ENCODE measurements around the gene TRAK1. TPM values are rescaled to one million over a fixed set of nuclear protein-coding genes. Genes with fewer than 3 reads are reported as not detected.

The TRAK1 gene
- total RNA-seq, 1 experiment from 2014 or later: 46.8 TPM

GRCh38 chr3:42265059-42265991 lies 174.2 kb downstream of the TRAK1 start:
- DNase-seq: no peak
- H3K27me3 ChIP-seq (ENCODE audit: insufficient read depth, low read depth): peaks cover 4% of the 10 kb centered on the region
- TF ChIP-seq EZH2 (IDR thresholded peaks at IDR 0.05; ENCODE audit: low read depth) (no peak), CTCF (conservative IDR thresholded peaks at IDR 0.05) (no peak)
- no peaks in the 10 kb centered on the region for H4K20me1 ChIP-seq (ENCODE audit: insufficient read depth)
- ChIA-PET CTCF (interaction anchor here (0.7 kb wide), 1 partner anchor 208 kb away, joined by 3 read pairs; no protein-coding TSS in a partner anchor), POLR2A (ENCODE audit: unreplicated experiment) (no interaction called here)
- H2AFZ ChIP-seq: no peak overlapping the region
- no peaks in the 10 kb centered on the region for H3K36me3 ChIP-seq (ENCODE audit: low read depth)
- H3K4me2 ChIP-seq: no peak overlapping the region
- H3F3A ChIP-seq (ENCODE audit: insufficient read depth, low read depth): peaks cover 26% of the 10 kb centered on the region
- H3K4me3 ChIP-seq: no peak overlapping the region
- BruUV-seq (replicated peaks): no TSS peak
- H3K27ac ChIP-seq: no peak overlapping the region
- no peaks in the 10 kb centered on the region for H3K79me2 ChIP-seq (ENCODE audit: low read depth)
- no peaks in the 10 kb centered on the region for H3K9me2 ChIP-seq (ENCODE audit: insufficient read depth)
- H3K4me1 ChIP-seq (replicated peaks; ENCODE audit: insufficient read depth): peaks cover 30% of the 10 kb centered on the region
- intact Hi-C loops (cut with micrococcal nuclease; ENCODE audit: unreplicated experiment): no loop called here
- no peaks in the 10 kb centered on the region for H3K9me3 ChIP-seq (ENCODE audit: insufficient read depth, low read depth)

- ChIA-PET POLR2A (ENCODE audit: unreplicated experiment) (no interaction called here), CTCF (interaction anchor here (0.7 kb wide), 1 partner anchor 207 kb away, joined by 3 read pairs; no protein-coding TSS in a partner anchor)
- no peak within 1 kb of the TSS for H3K4me3 ChIP-seq
- peaks cover 30% of the 10 kb centered on the region for H3K4me1 ChIP-seq (replicated peaks; ENCODE audit: insufficient read depth)
- H4K20me1 ChIP-seq (ENCODE audit: insufficient read depth): no peaks in the 10 kb centered on the region
- H3K36me3 ChIP-seq (ENCODE audit: low read depth): no peaks in the 10 kb centered on the region
- peaks cover 26% of the 10 kb centered on the region for H3F3A ChIP-seq (ENCODE audit: insufficient read depth, low read depth)
- intact Hi-C loops (cut with micrococcal nuclease; ENCODE audit: unreplicated experiment): no loop called here
- H3K27me3 ChIP-seq (ENCODE audit: insufficient read depth, low read depth): peaks cover 4% of the 10 kb centered on the region
- H3K9me2 ChIP-seq (ENCODE audit: insufficient read depth): no peaks in the 10 kb centered on the region
- no peaks in the 10 kb centered on the region for H3K9me3 ChIP-seq (ENCODE audit: insufficient read depth, low read depth)
- no peak within 1 kb of the TSS for H3K27ac ChIP-seq
- no peak for DNase-seq
- TF ChIP-seq CTCF (conservative IDR thresholded peaks at IDR 0.05): no peak
- BruUV-seq (replicated peaks): no TSS peak
- no peak within 1 kb of the TSS for H2AFZ ChIP-seq
- no peak within 1 kb of the TSS for H3K4me2 ChIP-seq
- no peaks in the 10 kb centered on the region for H3K79me2 ChIP-seq (ENCODE audit: low read depth)
These were observed 174.9 kb downstream of the TRAK1 start, which contains the start of gene CCK for GRCh38 chr3:42266085-42266484. Gene CCK, minus strand, starts transcription at chr3:42266185. Its CDS starts 2,555 bp downstream, at chr3:42263630.

- Histone ChIP-seq H3K9me3 (ENCODE audit: insufficient read depth, low read depth) (no peaks in the 10 kb centered on the region), H3F3A (ENCODE audit: insufficient read depth, low read depth) (peaks cover 12% of the 10 kb centered on the region), H4K20me1 (ENCODE audit: insufficient read depth) (no peaks in the 10 kb centered on the region), H3K9me2 (ENCODE audit: insufficient read depth) (no peaks in the 10 kb centered on the region), H3K4me2 (no peak overlapping the region), H2AFZ (no peak overlapping the region), H3K4me3 (no peak overlapping the region), H3K36me3 (ENCODE audit: low read depth) (no peaks in the 10 kb centered on the region), H3K4me1 (replicated peaks; ENCODE audit: insufficient read depth) (peaks cover 15% of the 10 kb centered on the region), H3K27me3 (ENCODE audit: insufficient read depth, low read depth) (peaks cover 4% of the 10 kb centered on the region), H3K79me2 (ENCODE audit: low read depth) (no peaks in the 10 kb centered on the region), H3K27ac (no peak overlapping the region)
- DNase-seq: no peak
- POLR2A ChIA-PET (ENCODE audit: unreplicated experiment): no interaction called here
- no TSS peak for BruUV-seq (replicated peaks)
- TF ChIP-seq CTCF (conservative IDR thresholded peaks at IDR 0.05): no peak
- no peak for TF ChIP-seq EZH2 (IDR thresholded peaks at IDR 0.05; ENCODE audit: low read depth)
- intact Hi-C loops (cut with micrococcal nuclease; ENCODE audit: unreplicated experiment): no loop called here
- CTCF ChIA-PET: no interaction called here
These were observed 176.7 kb downstream of the TRAK1 start for GRCh38 chr3:42267878-42268277.
